ELF-1 (cell line): Measurements from ENCODE around the gene PRR22.

Source experiments
- DNase-seq: peaks from one replicate; pipeline ENCODE4 v3.0.0-alpha.2; 2016; ENCODE audit warnings: low read depth, low spot score

PRR22 gene

GRCh38 chr19:5784581-5785147, at the start of gene PRR22:
Gene PRR22 (minus strand): TSS chr19:5784746. CDS start chr19:5784660, 86 bp downstream.
- DNase-seq: no peak

- DNase-seq: no peak
Observed at GRCh38 chr19:5832527-5833216, 48.1 kb upstream of the PRR22 start.

DNA sequence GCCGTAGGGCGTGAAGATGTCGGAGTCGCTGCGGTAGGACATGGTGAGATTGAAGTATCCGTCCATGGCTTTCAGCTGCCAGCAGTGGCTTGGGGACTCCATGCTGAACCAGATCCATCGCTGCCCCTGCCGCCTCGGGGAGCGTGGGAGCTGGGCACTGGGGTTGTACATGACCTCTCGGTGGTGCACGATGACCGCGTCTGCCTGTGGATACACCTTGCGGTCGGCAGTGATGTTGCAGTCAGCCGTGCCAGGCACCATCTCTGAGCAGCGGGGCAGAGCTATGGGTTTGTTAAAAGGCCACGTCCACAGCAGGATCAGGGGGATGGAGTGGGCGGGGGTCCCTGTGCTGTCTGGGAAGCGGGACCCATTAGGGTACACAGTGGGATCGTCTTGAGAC, 47.5 kb upstream of the PRR22 start:
- no peak for DNase-seq

- no peak for DNase-seq
Observed at GRCh38 chr19:5831159-5831558, 46.6 kb upstream of the PRR22 start.

DNA sequence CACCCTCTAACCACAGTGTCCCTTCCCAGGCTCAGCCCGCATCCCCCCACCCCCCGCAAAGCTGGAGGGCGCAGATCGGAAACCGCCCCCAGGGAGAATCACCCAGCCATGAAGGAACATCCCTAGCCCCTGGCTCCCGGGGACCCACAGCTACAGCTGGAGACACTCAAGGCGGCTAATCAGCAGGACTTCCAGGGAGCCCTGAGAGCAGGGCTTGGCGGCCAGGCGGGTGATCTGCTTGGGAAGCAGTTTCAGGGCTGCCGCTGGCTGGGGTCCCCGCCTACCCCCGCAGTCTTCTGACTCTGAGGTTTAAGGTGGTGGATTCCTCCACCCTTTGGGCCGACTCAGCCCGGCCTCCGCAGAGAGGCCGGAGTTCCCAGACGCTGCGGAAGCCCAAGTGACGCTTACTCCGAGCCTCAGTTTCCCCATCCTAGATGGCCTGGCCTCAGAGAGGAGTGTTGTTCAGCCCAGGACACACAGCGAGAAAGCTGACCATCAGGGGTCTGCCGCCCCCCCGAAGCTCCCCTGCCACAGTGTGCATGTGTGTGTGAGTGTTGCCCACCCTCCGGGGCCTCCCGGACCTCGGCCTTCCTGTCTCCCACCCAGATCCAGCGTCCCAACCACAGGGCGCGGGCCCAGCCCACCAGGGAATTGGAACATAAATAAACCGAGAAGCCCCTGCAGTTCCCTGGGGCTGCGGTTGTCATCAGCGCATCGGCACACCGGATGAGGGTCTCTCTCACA, 45.2 kb upstream of the PRR22 start:
- DNase-seq: no peak

- peak; percentile 84 for DNase-seq
Observed at GRCh38 chr19:5828661-5829566, 44.4 kb upstream of the PRR22 start.

DNA sequence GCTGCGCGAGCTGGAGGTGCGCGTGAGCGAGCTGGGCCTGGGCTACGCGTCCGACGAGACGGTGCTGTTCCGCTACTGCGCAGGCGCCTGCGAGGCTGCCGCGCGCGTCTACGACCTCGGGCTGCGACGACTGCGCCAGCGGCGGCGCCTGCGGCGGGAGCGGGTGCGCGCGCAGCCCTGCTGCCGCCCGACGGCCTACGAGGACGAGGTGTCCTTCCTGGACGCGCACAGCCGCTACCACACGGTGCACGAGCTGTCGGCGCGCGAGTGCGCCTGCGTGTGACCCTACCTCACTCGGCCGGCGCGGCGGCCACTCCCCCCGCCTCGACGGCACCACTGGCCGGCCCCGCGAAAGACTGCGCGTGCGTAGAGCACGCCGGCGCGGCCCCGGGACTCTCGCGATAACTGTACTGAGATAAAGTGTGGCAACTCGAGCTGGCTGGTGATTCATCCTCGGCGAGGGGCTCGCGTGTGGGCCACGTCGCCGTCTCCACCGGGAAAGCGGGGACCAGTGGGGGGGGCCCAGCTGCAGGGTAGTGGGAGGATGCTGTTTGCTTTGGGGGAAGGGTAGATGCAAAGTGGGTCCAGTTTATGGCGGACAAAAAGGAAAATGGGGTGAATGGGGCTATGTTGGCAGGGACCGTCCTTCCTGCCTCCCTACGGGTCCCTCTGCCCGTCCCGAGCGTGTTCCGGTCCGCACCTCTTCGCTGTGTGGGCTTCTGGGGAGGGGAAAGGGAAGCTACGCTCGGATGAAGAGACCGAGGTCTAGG, 43.5 kb upstream of the PRR22 start:
- DNase-seq: peak; percentile 98

- no peak for DNase-seq
Observed at GRCh38 chr19:5827342-5827890, 42.9 kb upstream of the PRR22 start.

DNA sequence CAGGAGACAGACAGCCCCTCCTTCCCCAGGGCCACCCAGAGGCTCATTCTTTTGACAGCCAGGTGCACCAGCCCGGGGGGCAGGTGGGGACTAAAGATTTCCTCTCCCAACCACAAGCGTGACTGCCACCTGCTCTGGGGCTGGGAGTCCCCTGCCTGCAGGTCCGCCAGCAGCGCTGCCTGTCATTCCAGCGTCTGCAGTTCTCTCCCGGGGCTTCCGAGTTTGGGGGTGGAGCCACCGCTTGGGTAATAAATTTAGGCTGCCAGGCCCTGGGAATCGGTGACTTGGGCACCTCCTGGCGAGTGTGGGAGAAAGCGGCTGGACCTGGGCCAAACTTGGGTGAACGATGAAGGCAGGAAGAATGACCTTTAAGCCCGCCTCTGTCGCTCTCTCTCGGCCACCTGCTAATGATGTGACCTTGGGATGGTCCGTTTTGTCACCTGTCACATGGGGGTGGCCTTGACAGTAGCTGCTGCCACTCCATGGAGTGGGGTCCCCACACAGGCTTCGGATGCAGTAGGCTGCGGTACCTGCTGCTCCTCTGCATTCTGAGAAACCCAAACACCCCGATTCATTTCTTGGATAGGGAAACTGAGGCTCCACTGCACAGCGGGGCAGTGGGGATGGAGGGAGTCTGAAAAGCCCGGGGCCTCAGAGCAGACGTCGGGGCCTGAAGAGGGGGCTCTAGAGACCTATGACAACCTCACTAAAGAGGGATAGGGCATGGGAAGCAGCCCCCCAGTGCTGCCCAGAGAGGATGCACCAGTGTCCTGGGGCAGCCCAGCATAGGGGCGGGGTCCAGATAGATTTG, 42.2 kb upstream of the PRR22 start:
- peak; percentile 86 for DNase-seq

DNA sequence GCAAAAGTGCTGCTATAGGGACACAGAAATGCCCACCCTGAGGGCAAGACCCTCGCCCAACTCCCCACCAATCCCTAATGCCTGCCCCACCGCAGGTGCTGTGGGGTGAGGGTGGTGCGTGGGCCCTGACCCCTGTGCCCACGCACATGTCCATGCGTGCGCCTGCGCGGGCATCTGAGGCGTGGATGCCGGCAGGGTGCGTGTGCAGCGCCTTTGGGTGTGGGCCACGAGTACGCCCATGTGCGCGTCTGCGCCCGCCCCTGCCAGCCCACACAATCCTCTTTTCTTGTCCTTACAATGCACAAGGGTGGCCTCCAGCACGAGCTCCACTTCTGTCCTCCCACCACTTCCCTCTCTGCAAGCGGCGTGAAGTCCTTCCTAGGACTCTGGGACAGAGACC, 40.6 kb upstream of the PRR22 start:
- no peak for DNase-seq

DNA sequence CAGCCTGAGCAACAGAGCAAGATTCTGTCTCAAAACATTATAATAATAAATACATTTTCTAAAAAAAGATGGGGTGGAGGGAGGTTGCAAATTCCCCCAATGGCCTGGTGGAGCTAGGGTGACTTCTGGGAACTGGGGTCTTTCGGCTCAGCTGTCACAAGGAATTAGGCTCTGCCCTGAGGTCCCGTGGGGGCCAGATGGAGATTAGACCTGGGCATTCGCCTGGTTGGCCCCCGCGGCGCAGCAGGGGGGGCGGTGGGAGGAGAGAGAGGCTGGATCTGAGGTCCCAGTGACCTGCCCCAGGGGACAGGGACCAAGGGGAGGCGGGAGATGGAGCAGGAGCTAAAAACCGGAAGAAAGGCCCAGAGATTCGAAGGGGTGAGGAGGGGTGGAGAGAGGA, 40.2 kb upstream of the PRR22 start:
- no peak for DNase-seq

- peak; percentile 86 for DNase-seq
Observed at GRCh38 chr19:5823579-5824281, 39.2 kb upstream of the PRR22 start.

GRCh38 chr19:5822181-5822844, 37.8 kb upstream of the PRR22 start:
- no peak for DNase-seq

GRCh38 chr19:5821521-5822180, 37.1 kb upstream of the PRR22 start:
- no peak for DNase-seq

GRCh38 chr19:5820785-5821184, 36.2 kb upstream of the PRR22 start:
- DNase-seq: no peak

- no peak for DNase-seq
Observed at GRCh38 chr19:5818594-5818993, 34.0 kb upstream of the PRR22 start.

DNA sequence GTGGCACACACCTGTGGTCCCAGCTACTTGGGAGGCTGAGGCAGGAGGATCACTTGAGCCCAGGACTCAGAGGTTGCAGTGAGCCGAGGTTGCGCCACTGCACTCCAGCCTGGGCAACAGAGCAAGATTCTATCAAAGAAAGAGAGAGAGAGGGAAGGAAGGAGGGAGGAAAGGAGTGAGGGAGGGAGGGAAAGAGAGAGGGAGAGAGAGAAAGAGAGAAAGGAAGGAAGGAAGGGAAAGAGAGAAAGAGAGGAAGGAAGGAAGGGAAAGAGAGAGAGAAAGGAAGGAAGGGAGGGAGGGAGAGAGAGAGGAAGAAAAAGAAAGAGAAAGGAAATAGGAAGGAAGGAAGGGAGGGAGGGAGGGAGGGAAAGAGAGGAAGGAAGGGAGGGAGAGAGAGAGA, 32.7 kb upstream of the PRR22 start:
- no peak for DNase-seq

DNA sequence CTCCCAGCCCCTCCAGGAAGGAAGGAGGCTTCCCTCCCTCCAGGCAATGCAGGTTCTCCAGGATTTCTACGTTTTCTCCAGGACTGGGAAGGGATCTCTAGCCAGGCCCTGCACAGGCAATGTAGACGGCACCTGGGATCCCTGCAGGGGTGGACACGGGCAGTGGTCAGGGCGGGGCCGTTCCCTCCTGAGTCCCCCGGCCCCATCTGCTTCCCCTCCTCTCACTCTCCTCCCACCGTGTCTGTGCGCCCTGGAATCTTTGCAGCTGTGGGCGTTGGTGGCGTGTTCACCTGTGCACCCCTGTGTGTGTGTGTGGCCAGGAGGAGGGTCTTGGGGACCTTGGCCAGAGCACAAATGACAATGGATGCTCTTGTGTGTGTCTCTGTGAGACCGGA, 30.3 kb upstream of the PRR22 start:
- no peak for DNase-seq
